ENCODE data around the gene REXO1. TPM values are rescaled to one million over a fixed set of nuclear protein-coding genes. Genes with fewer than 3 reads are reported as not detected.
A peak's percentile ranks its signal among the peaks of the same experiment; 100 is the strongest.

The REXO1 gene
- total and polyA plus RNA-seq, 2 of the 13 experiments (the other 11 are each of a cell fraction or from before 2014, with no cell fraction given), result 5.0 to 11.2 TPM

DNA sequence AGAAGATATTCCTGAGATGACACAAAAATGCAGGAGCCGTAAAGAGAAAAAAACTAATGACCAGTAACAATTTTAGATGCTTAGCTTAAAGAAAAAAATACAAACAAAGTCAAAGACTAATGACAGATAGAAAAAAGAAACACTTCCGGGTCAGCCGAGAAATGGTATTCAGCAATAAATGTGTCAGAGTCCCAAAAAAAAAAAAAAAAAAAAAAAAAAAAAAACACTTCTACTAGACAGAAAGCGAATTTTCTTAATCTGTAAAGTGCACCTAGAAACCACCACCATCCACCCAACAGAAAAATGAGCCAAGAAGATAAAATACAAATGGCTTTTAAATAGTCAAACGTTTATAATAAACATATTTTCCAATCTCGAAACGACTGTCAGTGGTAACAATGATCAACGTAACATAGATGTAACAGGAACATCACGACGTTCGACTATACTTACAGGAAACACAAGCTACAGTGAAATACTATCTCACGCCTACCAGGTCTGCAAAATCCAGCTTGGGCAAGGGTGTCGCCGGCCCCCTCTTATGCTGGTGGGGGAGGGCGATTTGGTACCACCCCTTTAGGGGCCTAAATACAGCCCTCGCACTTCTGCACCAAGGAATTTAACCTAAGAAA lies 26.4 kb upstream of the REXO1 start:
- peaks cover 0 to 2% of the 10 kb centered on the region in 2 experiments; a peak in 2 of 5 replicates for H3K36me3 ChIP-seq (replicated peaks in 1 of 2; ENCODE audit: control insufficient read depth in 1 of 2, insufficient read depth in 2 of 2, low read length in 2 of 2)
- intact Hi-C loops (cut with micrococcal nuclease; ENCODE audit: unreplicated experiment), result no loop called here
- BruUV-seq (replicated peaks), result no TSS peak
- FAIRE-seq (peak; percentile 52), DNase-seq (ENCODE audit: low spot score) (no peak), ATAC-seq (no peak)
- POLR2A ChIA-PET, result interaction anchor here (0.6 to 2.1 kb wide), 4 partner anchors 8 to 23 kb away, joined by 3 to 13 read pairs (median 8); no protein-coding TSS in a partner anchor
- H3K4me2 ChIP-seq (ENCODE audit: low read depth, low read length), result peak overlapping the region; percentile 97
- no peak overlapping the region for H2AFZ ChIP-seq (ENCODE audit: low read length)
- WGBS (ENCODE audit: low lambda C conversion rate), result 8% methylated on average over 13 of the region's 16 CpGs
- CTCF ChIA-PET (ENCODE audit: low intra/inter-chr PET ratio, low total read pairs), result no interaction called here
- no peaks in the 10 kb centered on the region for H3K27me3 ChIP-seq (ENCODE audit: control insufficient read depth in 1 of 2, insufficient read depth in 2 of 2, low read length in 2 of 2)
- TF ChIP-seq NR2C2 (CRISPR knock-in tag; IDR thresholded peaks at IDR 0.05; ENCODE audit: borderline replicate concordance), result peak; percentile 71
- no peak for TF ChIP-seq SRSF9 (IDR thresholded peaks at IDR 0.05; ENCODE audit: borderline replicate concordance, insufficient read depth, low read depth, low read length, poor library complexity, severe bottlenecking)
- TF ChIP-seq REL (CRISPR knock-in tag; conservative IDR thresholded peaks at IDR 0.05), result no peak
- TF ChIP-seq ZNF501 (CRISPR knock-in tag; IDR thresholded peaks at IDR 0.05), result 0 out of 2 replicates have a peak, but pooled peaks have one; percentile 9
- TF ChIP-seq ZNF652 (CRISPR knock-in tag; IDR thresholded peaks at IDR 0.05; ENCODE audit: borderline replicate concordance, low read depth), result no peak
- no peak for TF ChIP-seq ARNT (IDR thresholded peaks at IDR 0.05)
- TF ChIP-seq, protein P1, sequence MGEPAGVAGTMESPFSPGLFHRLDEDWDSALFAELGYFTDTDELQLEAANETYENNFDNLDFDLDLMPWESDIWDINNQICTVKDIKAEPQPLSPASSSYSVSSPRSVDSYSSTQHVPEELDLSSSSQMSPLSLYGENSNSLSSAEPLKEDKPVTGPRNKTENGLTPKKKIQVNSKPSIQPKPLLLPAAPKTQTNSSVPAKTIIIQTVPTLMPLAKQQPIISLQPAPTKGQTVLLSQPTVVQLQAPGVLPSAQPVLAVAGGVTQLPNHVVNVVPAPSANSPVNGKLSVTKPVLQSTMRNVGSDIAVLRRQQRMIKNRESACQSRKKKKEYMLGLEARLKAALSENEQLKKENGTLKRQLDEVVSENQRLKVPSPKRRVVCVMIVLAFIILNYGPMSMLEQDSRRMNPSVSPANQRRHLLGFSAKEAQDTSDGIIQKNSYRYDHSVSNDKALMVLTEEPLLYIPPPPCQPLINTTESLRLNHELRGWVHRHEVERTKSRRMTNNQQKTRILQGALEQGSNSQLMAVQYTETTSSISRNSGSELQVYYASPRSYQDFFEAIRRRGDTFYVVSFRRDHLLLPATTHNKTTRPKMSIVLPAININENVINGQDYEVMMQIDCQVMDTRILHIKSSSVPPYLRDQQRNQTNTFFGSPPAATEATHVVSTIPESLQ (CRISPR knock-in tag; conservative IDR thresholded peaks at IDR 0.05), result no peak
- no peak for TF ChIP-seq ZNF782 (CRISPR knock-in tag; IDR thresholded peaks at IDR 0.05; ENCODE audit: borderline replicate concordance)
- no peak for TF ChIP-seq ZNF549 (CRISPR knock-in tag; IDR thresholded peaks at IDR 0.05)
- TF ChIP-seq ZNF33B (CRISPR knock-in tag; IDR thresholded peaks at IDR 0.05), result no peak
- no peak for TF ChIP-seq ZNF343 (CRISPR knock-in tag; IDR thresholded peaks at IDR 0.05)
- TF ChIP-seq ZNF326 (CRISPR knock-in tag; IDR thresholded peaks at IDR 0.05; ENCODE audit: borderline replicate concordance), result no peak
- no peak for TF ChIP-seq ZNF775 (CRISPR knock-in tag; IDR thresholded peaks at IDR 0.05; ENCODE audit: borderline replicate concordance)
- TF ChIP-seq TCF7 (IDR thresholded peaks at IDR 0.05; ENCODE audit: low read depth), result no peak
- no peak for TF ChIP-seq JARID2 (CRISPR knock-in tag; IDR thresholded peaks at IDR 0.05; ENCODE audit: insufficient replicate concordance)
- no peak for TF ChIP-seq ZFP36L2 (CRISPR knock-in tag; IDR thresholded peaks at IDR 0.05)
- TF ChIP-seq GABPA (IDR thresholded peaks at IDR 0.05; ENCODE audit: low read depth, low read length), result no peak
- TF ChIP-seq GABPA (CRISPR knock-in tag; IDR thresholded peaks at IDR 0.05; ENCODE audit: low read depth), result peak; percentile 66; the same call in 1 of the 2 replicates
- no peak for TF ChIP-seq ZNF234 (CRISPR knock-in tag; conservative IDR thresholded peaks at IDR 0.05)
- TF ChIP-seq ZNF557 (CRISPR knock-in tag; IDR thresholded peaks at IDR 0.05), result no peak
- TF ChIP-seq, protein P2, sequence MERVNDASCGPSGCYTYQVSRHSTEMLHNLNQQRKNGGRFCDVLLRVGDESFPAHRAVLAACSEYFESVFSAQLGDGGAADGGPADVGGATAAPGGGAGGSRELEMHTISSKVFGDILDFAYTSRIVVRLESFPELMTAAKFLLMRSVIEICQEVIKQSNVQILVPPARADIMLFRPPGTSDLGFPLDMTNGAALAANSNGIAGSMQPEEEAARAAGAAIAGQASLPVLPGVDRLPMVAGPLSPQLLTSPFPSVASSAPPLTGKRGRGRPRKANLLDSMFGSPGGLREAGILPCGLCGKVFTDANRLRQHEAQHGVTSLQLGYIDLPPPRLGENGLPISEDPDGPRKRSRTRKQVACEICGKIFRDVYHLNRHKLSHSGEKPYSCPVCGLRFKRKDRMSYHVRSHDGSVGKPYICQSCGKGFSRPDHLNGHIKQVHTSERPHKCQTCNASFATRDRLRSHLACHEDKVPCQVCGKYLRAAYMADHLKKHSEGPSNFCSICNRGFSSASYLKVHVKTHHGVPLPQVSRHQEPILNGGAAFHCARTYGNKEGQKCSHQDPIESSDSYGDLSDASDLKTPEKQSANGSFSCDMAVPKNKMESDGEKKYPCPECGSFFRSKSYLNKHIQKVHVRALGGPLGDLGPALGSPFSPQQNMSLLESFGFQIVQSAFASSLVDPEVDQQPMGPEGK (CRISPR knock-in tag; IDR thresholded peaks at IDR 0.05), result 0 out of 2 replicates have a peak, but pooled peaks have one; percentile 3
- no peak for TF ChIP-seq ZNF496 (CRISPR knock-in tag; IDR thresholded peaks at IDR 0.05; ENCODE audit: insufficient replicate concordance)
- H4K20me1 ChIP-seq (ENCODE audit: insufficient read depth, low read length), result peaks cover 6% of the 10 kb centered on the region; the same call in 1 of the 2 replicates
- H3K9ac ChIP-seq (ENCODE audit: insufficient read depth, low read depth, low read length), result peak overlapping the region; percentile 91
- in situ Hi-C loops (cut with HindIII; ENCODE audit: extremely low pct_ligation_motif_present, low pct_unique_long_range_greater_than_20kb), result no loop called here
- H3K4me3 ChIP-seq (replicated peaks in 1 of 3; ENCODE audit: insufficient read depth in 1 of 3, low read depth in 2 of 3, low read length in 3 of 3), result peak overlapping the region; percentile 68 to 99 (median 94)
- peak overlapping the region; percentile 79 for H3K27ac ChIP-seq (ENCODE audit: extremely low read length, insufficient read depth, low read length)
- H3K4me1 ChIP-seq (ENCODE audit: insufficient read depth, low read length), result peaks cover 56% of the 10 kb centered on the region
- no peaks in the 10 kb centered on the region for H3K9me3 ChIP-seq (ENCODE audit: low read length)
- peaks cover 32% of the 10 kb centered on the region for H3K79me2 ChIP-seq (ENCODE audit: insufficient read depth, low read length)

Data from HepG2 (cell line).